Ovary (tissue), 3 donors: ENCODE data around the gene ZNF217.
"Not testable (repeated sequence)": the region's sequence is repeated elsewhere in the genome, so short reads cannot be mapped to it uniquely, and the experiment has no call there.

Experiments used
- POLR2A ChIP-seq: fragments of 450-650 bp; IDR thresholded peaks from one replicate; pipeline ENCODE4 v1.6.1; 2017; ENCODE audit warnings: antibody characterized with exemption, mild to moderate bottlenecking, moderate library complexity
- TF ChIP-seq, protein P1 (sequence below), 3 donors: fragments of 450-650 bp in 2 of 3; fragments of 200-600 bp in 1 of 3; IDR thresholded peaks; one replicate each; pipeline versions ENCODE4 v1.5.1 to v1.8.0; 2016 to 2022; ENCODE audit warnings: antibody characterized with exemption in 3 of 3, mild to moderate bottlenecking in 1 of 3
- donor health status: DM: no; HTN: no; CAD: no.

DNA sequence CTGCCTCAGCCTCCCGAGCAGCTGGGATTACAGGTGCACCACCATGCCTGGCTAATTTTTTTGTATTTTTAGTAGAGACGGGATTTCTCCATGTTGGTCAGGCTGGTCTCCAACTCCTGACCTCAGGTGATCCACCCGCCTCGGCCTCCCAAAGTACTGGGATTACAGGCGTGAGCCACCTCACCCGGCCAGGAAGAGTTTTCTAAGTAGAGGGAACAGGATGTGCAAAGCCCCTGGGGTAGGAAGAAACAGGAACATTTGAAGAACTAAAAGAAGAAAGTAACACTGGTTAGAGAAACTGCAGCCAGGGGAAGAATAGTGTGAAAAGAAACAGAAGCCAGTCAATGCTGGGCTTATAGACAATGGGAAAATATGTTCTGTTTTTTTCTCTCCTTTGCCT lies 35.1 kb upstream of the ZNF217 start:
- TF ChIP-seq, protein P1, sequence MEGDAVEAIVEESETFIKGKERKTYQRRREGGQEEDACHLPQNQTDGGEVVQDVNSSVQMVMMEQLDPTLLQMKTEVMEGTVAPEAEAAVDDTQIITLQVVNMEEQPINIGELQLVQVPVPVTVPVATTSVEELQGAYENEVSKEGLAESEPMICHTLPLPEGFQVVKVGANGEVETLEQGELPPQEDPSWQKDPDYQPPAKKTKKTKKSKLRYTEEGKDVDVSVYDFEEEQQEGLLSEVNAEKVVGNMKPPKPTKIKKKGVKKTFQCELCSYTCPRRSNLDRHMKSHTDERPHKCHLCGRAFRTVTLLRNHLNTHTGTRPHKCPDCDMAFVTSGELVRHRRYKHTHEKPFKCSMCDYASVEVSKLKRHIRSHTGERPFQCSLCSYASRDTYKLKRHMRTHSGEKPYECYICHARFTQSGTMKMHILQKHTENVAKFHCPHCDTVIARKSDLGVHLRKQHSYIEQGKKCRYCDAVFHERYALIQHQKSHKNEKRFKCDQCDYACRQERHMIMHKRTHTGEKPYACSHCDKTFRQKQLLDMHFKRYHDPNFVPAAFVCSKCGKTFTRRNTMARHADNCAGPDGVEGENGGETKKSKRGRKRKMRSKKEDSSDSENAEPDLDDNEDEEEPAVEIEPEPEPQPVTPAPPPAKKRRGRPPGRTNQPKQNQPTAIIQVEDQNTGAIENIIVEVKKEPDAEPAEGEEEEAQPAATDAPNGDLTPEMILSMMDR (IDR thresholded peaks at IDR 0.05), result not testable (repeated sequence)
- TF ChIP-seq POLR2A, result not testable (repeated sequence)
